K562 (cell line): ENCODE data around the gene TMEM167B. TPM values are rescaled to one million over a fixed set of nuclear protein-coding genes. Genes with fewer than 3 reads are reported as not detected.

ENCODE experiments used
- TEAD1 ChIP-seq, 2 experiments: fragments of 450-650 bp in 1 of 2; sonication (generic) in 1 of 2; formaldehyde crosslinking; IDR thresholded peaks; 2 replicates each; pipeline versions ENCODE4 v1.4.0 to v1.8.0; 2020 to 2022; ENCODE audit warnings: mild to moderate bottlenecking in 2 of 2, missing genetic modification reagents in 1 of 2
- TRIM24 ChIP-seq, 2 experiments: fragments of 450-650 bp; IDR thresholded peaks; 2 replicates each; pipeline ENCODE4 v1.6.1; 2016
- polyA plus RNA-seq, 8 experiments: library from polyadenylated mRNA; depleted of rRNA in 4 of 8; stranded (reverse) in 5 of 8; unstranded in 3 of 8; fragments of >200 nt; fragmentation: Nextera tagmentation in 2 of 8; fragmentation: Illumina TruSeq in 1 of 8; extraction: Ambion mirVana in 2 of 8; extraction: Trizol in 1 of 8; gene quantifications; 2 replicates each; pipeline versions ENCODE4 v1.2.1 to v1.2.3, GENCODE V29; 2011 to 2014; ENCODE audit warnings: inconsistent platforms in 1 of 8, missing spikeins in 1 of 8
- total RNA-seq, 7 experiments: library from RNA; depleted of rRNA in 6 of 7; stranded (reverse); fragments of >200 nt in 6 of 7; fragmentation: Illumina TruSeq in 2 of 7; extraction: Trizol in 2 of 7; gene quantifications; 2 replicates each; pipeline versions ENCODE4 v1.2.1 to v1.2.3, GENCODE V29; 2011 to 2021; ENCODE audit warnings: low replicate concordance in 1 of 7
- TF ChIP-seq, protein P1 (sequence below): sonication (generic); formaldehyde crosslinking; IDR thresholded peaks from 2 replicates; pipeline ENCODE4 v1.8.1; 2022; ENCODE audit warnings: missing genetic modification reagents
- TF ChIP-seq, protein P2 (sequence below), 2 experiments: fragments of 450-650 bp; IDR thresholded peaks; 2 replicates each; pipeline ENCODE4 v1.6.1; 2018; ENCODE audit warnings: mild to moderate bottlenecking in 2 of 2, low read depth in 1 of 2; ENCODE audit not compliant: partially characterized antibody in 2 of 2

The TMEM167B gene
- total and polyA plus RNA-seq, 9 of the 15 experiments (the other 6 are each of a cell fraction or from before 2014, with no cell fraction given), result 17.2 to 36.4 (median 32.2) TPM

DNA sequence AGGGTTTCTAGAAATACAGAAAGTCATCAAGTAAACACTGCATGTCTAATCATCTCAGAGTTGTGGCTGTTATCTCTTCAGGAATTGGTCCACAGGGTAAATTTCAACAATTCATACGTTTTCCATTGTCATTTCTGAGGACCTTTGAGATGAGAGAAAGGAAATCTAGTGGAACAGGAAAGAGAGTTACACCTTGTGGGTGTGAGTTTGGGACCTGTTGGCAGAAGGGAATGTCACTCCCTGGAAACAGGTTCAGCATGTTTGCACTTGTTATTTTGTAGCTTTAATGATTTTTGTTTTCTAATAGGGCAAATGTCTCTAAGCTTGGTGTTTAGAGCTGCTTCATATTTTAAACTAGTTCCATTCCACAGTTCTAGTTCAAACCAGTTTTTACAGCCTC, 5.6 kb downstream of the TMEM167B start (continued):
- TF ChIP-seq, protein P1, sequence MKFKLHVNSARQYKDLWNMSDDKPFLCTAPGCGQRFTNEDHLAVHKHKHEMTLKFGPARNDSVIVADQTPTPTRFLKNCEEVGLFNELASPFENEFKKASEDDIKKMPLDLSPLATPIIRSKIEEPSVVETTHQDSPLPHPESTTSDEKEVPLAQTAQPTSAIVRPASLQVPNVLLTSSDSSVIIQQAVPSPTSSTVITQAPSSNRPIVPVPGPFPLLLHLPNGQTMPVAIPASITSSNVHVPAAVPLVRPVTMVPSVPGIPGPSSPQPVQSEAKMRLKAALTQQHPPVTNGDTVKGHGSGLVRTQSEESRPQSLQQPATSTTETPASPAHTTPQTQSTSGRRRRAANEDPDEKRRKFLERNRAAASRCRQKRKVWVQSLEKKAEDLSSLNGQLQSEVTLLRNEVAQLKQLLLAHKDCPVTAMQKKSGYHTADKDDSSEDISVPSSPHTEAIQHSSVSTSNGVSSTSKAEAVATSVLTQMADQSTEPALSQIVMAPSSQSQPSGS (CRISPR knock-in tag), result no peak
- TF ChIP-seq TRIM24 (IDR thresholded peaks at IDR 0.05) (no peak), TEAD1 (CRISPR knock-in tag; IDR thresholded peaks at IDR 0.05) (no peak)
- TF ChIP-seq, protein P2, sequence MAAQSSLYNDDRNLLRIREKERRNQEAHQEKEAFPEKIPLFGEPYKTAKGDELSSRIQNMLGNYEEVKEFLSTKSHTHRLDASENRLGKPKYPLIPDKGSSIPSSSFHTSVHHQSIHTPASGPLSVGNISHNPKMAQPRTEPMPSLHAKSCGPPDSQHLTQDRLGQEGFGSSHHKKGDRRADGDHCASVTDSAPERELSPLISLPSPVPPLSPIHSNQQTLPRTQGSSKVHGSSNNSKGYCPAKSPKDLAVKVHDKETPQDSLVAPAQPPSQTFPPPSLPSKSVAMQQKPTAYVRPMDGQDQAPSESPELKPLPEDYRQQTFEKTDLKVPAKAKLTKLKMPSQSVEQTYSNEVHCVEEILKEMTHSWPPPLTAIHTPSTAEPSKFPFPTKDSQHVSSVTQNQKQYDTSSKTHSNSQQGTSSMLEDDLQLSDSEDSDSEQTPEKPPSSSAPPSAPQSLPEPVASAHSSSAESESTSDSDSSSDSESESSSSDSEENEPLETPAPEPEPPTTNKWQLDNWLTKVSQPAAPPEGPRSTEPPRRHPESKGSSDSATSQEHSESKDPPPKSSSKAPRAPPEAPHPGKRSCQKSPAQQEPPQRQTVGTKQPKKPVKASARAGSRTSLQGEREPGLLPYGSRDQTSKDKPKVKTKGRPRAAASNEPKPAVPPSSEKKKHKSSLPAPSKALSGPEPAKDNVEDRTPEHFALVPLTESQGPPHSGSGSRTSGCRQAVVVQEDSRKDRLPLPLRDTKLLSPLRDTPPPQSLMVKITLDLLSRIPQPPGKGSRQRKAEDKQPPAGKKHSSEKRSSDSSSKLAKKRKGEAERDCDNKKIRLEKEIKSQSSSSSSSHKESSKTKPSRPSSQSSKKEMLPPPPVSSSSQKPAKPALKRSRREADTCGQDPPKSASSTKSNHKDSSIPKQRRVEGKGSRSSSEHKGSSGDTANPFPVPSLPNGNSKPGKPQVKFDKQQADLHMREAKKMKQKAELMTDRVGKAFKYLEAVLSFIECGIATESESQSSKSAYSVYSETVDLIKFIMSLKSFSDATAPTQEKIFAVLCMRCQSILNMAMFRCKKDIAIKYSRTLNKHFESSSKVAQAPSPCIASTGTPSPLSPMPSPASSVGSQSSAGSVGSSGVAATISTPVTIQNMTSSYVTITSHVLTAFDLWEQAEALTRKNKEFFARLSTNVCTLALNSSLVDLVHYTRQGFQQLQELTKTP (IDR thresholded peaks at IDR 0.05; ENCODE audit: low read depth in 1 of 2, partially characterized antibody in 2 of 2), result peak in 1 of 2 experiments; percentile 48
